Measurements from ENCODE around the gene BEX3.
"Not testable (repeated sequence)": the region's sequence is repeated elsewhere in the genome, so short reads cannot be mapped to it uniquely, and the experiment has no call there.

The BEX3 gene

GRCh38 chrX:103376118-103376978 is at the start of gene BEX3:
BEX3 (plus strand) TSS chrX:103376538; CDS start chrX:103377522, 984 bp downstream.
- peak; percentile 41 for DNase-seq (ENCODE audit: low spot score)

DNA sequence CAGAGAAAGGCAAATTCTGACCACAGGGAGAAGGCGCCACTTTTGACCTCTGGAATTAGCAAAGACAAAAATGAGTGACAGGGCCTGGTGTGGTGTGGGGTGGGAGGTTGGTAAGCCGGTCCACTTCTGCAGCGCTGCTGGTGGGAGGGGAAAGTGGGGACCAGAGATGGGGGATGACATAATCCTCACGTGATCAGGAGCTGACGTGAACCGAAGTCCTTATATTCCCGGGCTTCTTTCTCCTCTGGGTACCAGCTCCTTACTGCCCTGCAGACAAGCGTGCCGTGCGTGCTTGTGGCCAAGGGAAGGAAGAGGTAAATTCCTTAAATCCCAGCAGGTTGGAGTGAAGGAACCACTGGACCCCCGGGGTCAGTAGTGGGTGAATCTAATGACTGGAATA is 46.3 kb upstream of the BEX3 start, which contains the start of gene TCEAL7:
TCEAL7 (plus strand) TSS at position 249 of the 400 bp plus-strand sequence. CDS start 1,165 bp downstream, outside the sequence.
- peak; percentile 17 for DNase-seq (ENCODE audit: low spot score)

DNA sequence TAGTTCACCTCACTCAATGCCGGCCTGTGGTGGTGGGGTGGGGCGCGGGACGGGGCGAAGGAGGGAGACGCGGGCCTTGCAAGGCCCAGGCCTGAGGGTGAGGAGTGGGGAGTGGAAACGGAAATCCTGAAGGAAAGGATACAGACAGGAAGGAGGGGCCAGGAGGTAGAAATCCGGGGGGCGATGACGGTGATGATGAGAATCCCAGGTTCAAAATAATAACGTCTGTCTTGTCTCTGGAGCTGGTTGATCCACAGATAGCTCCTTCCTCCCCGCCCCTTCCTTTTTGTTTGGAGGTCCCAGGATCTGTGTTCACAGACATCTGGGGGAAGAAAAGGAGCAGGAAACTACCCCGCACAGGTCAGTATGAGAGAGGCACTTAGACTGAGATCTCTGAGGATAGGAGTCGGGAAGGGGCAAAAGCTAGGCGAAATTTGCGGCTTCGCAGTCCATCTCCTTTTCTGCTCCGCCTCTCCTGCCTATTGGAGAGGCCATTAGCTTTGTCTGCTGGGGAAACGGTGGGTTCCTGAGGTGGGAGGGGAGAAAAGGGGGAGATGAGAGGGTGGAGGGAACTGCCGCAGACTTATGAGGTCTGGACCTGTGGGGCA is 45.6 kb upstream of the BEX3 start:
- no peak for DNase-seq (ENCODE audit: low spot score)

GRCh38 chrX:103338663-103339062 is 37.7 kb upstream of the BEX3 start:
- DNase-seq (ENCODE audit: low spot score): no peak

DNA sequence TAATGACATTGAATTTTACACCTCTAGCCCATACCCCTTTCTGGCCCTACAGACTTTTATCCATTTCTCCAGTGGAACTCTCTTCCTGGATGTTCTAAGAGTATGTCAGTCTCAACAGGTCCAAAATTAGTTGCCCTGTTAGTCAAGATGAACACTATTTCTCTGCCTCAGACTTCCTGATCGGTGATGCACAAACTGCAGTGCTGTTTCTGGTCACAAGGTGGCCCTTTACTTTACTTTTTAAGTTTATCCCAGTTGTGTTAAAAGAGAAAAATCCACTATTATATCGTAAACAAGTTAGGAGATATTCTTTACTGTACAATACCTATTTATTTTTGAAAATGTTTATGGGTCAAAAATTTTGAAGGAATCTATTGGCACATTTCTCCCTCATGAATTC is 33.2 kb upstream of the BEX3 start:
- DNase-seq (ENCODE audit: low spot score): peak; percentile 39

GRCh38 chrX:103344606-103345005 is 31.7 kb upstream of the BEX3 start:
- no peak for DNase-seq (ENCODE audit: low spot score)

- DNase-seq (ENCODE audit: low spot score): no peak
These were observed 28.5 kb upstream of the BEX3 start for GRCh38 chrX:103347682-103348397.

DNA sequence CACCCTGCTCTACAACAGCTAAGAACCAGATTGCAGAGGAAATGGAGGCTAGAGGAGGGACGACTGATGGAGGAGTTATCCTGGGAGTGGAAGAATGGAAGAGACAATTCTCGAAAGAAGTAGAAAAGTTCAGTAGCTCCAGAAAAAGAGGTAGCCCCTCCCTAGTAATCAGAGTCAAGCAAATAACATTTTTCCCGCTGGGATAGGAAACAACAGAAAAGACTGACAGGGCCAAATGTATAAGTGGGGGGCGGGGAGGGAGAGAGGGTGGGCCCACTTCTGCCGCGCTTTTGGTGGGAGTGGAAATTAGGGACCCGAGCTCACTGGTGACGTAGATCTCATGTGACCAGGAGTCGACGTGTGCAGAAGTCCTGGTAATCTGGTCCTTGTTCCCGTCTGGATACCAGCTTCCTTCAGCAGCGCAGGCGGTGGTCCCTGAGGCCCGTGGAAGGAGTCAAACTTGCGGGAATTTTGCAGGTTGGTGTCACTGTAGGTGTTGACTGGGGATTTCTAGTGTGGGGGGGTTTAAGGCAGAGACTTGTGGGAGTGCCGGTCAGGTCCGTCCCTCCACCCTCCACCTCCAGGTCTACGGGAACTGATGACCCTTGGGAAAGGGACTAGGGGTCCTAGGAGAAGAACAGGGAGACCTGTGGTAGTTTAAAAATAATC is 20.1 kb upstream of the BEX3 start, which contains the start of gene TCEAL9:
TCEAL9 (plus strand) TSS at position 377 of the 669 bp plus-strand sequence. CDS start 1,179 bp downstream, outside the sequence.
- DNase-seq (ENCODE audit: low spot score): peak; percentile 57

DNA sequence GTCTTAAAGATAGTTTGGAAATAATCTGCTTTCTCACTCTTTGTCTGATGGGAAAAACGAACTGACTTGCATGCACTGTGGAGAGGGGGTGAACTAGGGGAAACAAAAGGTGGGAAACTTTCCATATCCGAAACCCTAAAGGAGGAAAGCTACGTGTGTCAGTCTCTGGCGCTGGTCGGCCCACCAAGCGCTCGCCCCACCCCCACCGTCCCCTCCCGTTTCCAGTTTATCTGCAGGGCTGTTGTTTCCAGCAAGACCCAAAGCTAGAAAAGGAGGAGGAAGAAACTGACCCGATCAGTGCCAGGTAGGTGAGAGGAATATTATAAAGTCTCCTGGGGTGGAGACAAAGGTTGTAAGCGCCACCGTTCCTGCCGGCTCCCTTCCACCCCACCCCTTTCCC is 19.5 kb upstream of the BEX3 start:
- DNase-seq (ENCODE audit: low spot score): no peak

DNA sequence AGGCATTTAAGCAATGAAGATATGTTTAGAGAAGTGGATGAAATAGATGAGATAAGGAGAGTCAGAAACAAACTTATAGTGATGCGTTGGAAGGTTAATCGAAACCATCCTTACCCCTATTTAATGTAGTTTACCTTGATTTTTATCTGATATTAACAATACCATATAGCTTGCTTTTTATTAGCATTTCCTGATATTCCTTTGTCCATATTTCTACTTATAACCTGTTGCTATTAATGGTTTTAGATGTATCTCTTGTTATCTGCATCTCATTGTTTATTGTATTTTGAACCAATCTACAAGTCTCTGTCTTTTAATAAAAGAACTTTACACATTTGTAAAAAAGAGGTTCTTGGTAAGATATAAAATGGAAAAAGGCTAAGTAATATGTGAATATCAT is 18.5 kb upstream of the BEX3 start:
- DNase-seq (ENCODE audit: low spot score): no peak

- not testable (repeated sequence) for DNase-seq (ENCODE audit: low spot score)
These were observed 16.7 kb upstream of the BEX3 start for GRCh38 chrX:103359605-103360004.

DNA sequence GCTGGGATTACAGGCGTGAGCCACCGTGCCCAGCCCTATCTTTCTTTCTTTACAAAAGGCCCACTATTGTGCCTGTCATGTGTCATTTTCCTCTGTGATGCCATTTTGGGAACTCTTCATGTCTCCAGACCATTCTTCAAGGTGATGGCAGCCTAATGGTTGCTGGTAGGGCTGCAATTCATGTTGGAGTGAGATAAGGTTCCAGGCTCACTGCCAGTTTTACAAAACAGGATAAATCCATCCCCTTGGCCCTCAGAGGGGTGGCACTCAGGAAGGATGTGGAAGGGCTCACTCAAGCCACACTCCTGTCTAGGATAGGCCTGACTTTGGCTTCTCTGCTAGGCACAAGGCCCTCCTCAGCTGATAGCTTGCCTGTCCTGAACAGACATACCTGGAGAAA is 16.2 kb upstream of the BEX3 start:
- DNase-seq (ENCODE audit: low spot score): no peak

DNA sequence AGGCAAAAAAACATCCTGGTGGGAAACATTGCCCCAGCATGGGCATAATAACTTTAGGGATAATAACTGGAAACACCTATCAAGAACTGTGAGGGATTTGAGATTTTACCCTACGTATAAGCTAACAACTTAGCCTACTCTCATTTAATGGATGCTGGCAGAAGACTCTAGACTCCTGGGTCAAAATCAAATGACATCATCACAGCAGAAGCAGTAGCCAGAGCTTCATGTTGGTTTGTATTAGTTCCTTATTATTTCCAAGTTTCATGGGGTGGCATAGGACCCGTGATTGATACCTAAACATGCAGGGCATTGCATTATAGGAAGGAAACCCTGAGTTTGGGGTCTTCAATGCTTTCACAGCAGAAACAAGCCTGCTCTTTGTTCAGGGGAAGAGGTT is 15.4 kb upstream of the BEX3 start:
- DNase-seq (ENCODE audit: low spot score): no peak

DNA sequence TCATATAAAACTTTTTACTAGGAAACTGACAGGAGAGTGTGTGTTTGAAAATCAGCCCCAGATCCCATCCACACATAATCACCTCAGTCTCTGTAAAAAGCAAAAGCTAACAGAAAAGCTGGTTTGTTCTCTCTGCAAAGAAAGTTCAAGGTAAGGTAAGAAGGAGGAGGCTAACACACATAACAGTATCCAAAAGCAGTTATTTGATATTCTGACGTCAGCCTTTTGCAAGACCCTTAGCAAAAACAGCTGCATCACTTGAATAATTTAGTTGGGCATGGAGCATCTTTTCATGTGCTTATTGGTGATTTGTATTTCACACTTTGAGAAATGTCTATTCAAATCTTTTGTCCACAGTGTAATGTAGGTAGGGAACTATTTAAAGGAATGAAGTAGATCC is 14.5 kb upstream of the BEX3 start:
- DNase-seq (ENCODE audit: low spot score): no peak

- peak; percentile 52 for DNase-seq (ENCODE audit: low spot score)
These were observed 13.9 kb upstream of the BEX3 start for GRCh38 chrX:103362474-103362873.

DNA sequence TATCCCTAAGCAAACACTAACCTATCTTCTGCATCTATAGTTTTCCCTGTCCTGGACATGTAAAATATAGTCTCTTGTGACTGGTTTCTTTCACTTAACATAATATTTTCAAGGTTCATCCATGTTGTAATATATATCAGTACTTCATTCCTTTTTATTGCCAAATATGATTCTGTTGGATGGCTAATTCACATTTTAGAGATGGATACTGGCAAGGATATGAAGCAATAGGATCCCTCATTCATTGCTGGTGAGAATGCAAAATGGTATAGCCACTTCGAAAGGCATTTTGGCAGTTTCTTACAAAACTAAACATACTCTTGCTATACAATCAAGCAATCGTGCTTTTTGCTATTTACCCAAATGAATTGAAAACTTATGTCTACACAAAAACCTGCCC is 13.3 kb upstream of the BEX3 start:
- DNase-seq (ENCODE audit: low spot score): no peak

DNA sequence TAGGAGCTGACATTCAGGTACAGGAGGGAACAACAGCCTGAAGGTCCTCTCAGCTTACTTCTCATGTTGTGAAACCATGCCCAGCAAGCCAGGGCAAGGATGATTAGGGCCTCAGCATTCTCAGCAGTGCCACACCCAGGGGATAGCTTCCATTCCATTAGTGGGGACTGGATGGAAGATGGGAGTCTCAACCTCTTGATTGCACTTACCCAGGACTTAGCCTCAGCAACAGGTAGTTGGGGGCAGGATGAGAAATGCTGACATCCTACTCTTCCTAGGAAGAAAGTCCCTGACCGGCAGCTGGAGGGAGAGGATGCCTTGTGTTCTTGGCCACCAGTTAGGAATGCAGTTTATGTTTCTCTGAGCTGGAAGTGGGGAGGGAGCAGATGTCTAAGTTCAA is 8.8 kb upstream of the BEX3 start:
- DNase-seq (ENCODE audit: low spot score): peak; percentile 10

GRCh38 chrX:103369479-103369878 is 6.9 kb upstream of the BEX3 start:
- no peak for DNase-seq (ENCODE audit: low spot score)

GRCh38 chrX:103372886-103373285 is 3.5 kb upstream of the BEX3 start:
- DNase-seq (ENCODE audit: low spot score): no peak

- no peak for DNase-seq (ENCODE audit: low spot score)
These were observed 2.8 kb upstream of the BEX3 start for GRCh38 chrX:103373581-103373980.

DNA sequence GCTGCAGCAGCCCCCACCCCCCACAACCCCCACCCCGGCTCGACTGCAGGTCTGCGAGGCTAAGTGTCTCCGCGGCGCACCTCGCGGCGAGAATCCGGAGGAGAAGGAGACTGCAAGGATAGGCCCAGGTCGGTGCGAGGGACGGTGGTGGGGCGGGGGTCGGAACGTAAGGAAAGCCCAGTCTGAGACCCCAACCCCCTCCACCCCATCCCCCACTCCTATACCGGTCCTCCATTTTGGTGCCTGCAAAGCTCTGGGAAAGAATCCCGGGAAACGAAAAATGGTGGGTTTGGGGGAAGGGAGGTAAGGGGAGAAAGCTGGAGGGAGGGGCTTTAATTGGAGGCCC is 614 bp downstream of the BEX3 start:
- peak; percentile 9 for DNase-seq (ENCODE audit: low spot score)

DNA sequence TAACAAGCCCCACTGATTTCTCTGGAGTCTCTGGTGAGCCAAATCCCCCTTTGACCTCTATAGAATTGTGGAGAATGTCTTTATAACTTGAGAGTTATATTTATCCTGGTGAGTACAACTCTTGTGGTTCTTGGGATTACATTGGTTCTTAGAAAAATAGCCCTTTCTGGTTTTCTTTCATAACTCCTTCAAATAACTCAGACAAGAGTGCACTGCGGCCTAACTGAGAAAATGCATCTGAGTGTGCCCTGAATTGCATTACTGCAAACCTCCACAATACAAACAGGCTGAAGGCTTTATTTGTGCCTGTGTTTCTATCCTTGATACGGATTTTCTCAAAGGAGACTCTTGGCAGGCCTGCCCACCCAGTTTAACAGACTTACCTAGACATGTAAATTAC is 2.7 kb downstream of the BEX3 start:
- no peak for DNase-seq (ENCODE audit: low spot score)
